Fibroblast of skin of right quadriceps (primary cell): Measurements from ENCODE around the gene CMTM4.
"Not testable (repeated sequence)": the region's sequence is repeated elsewhere in the genome, so short reads cannot be mapped to it uniquely, and the experiment has no call there.

Experiments used
- DNase-seq: peaks from one replicate; pipeline ENCODE4 v3.0.0-alpha.2; 2013

CMTM4 gene

GRCh38 chr16:66703406-66704215 is 7.1 kb upstream of the CMTM4 start:
- peak; percentile 22 for DNase-seq

GRCh38 chr16:66701516-66701915 is 5.0 kb upstream of the CMTM4 start:
- no peak for DNase-seq

GRCh38 chr16:66701026-66701425 is 4.5 kb upstream of the CMTM4 start:
- DNase-seq = no peak

- no peak for DNase-seq
These were observed 3.4 kb upstream of the CMTM4 start for GRCh38 chr16:66699898-66700297.

GRCh38 chr16:66698046-66698445 is 1.5 kb upstream of the CMTM4 start:
- no peak for DNase-seq

GRCh38 chr16:66695935-66696668 is 441 bp downstream of the CMTM4 start:
- DNase-seq = no peak

GRCh38 chr16:66695471-66695934 is 1.0 kb downstream of the CMTM4 start:
- DNase-seq = no peak

- DNase-seq = no peak
These were observed 3.4 kb downstream of the CMTM4 start for GRCh38 chr16:66693149-66693548.

GRCh38 chr16:66692341-66692740 is 4.2 kb downstream of the CMTM4 start:
- DNase-seq = no peak

GRCh38 chr16:66691234-66691633 is 5.3 kb downstream of the CMTM4 start:
- no peak for DNase-seq

GRCh38 chr16:66690106-66690847 is 6.3 kb downstream of the CMTM4 start:
- DNase-seq = no peak

GRCh38 chr16:66689282-66689681 is 7.3 kb downstream of the CMTM4 start:
- no peak for DNase-seq

- no peak for DNase-seq
These were observed 8.5 kb downstream of the CMTM4 start for GRCh38 chr16:66687906-66688625.

GRCh38 chr16:66685501-66686115 is 10.9 kb downstream of the CMTM4 start:
- DNase-seq = not testable (repeated sequence)

- peak; percentile 38 for DNase-seq
These were observed 14.3 kb downstream of the CMTM4 start for GRCh38 chr16:66682271-66682670.

GRCh38 chr16:66681676-66682075 is 14.9 kb downstream of the CMTM4 start:
- DNase-seq = no peak

- peak; percentile 39 for DNase-seq
These were observed 18.2 kb downstream of the CMTM4 start for GRCh38 chr16:66678337-66678736.

GRCh38 chr16:66677836-66678235 is 18.7 kb downstream of the CMTM4 start:
- no peak for DNase-seq

GRCh38 chr16:66677179-66677578 is 19.4 kb downstream of the CMTM4 start:
- no peak for DNase-seq

GRCh38 chr16:66676599-66676998 is 19.9 kb downstream of the CMTM4 start:
- no peak for DNase-seq

GRCh38 chr16:66673691-66674090 is 22.9 kb downstream of the CMTM4 start:
- no peak for DNase-seq

GRCh38 chr16:66670691-66671388 is 25.7 kb downstream of the CMTM4 start:
- no peak for DNase-seq
